ENCODE measurements around the gene CFLAR.

CFLAR gene

GRCh38 chr2:201196003-201196402 is 80.0 kb downstream of the CFLAR start:
- no peaks in the 10 kb centered on the region for H3K36me3 ChIP-seq (ENCODE audit: control insufficient read depth, insufficient read depth, low read length)
- 92 to 95% methylated on average over 3 of the region's 3 CpGs for WGBS, 2 experiments
- no peaks in the 10 kb centered on the region for H3K27me3 ChIP-seq (ENCODE audit: control insufficient read depth, insufficient read depth, low read length, poor library complexity, severe bottlenecking)
- no peak overlapping the region for H3K27ac ChIP-seq (ENCODE audit: insufficient read depth, low read depth, low read length, poor library complexity, severe bottlenecking)
- no peak overlapping the region for H3K4me3 ChIP-seq (ENCODE audit: insufficient read depth, low read depth, low read length)
- H3K4me1 ChIP-seq (ENCODE audit: control insufficient read depth, insufficient read depth, low read length) = peaks cover 5% of the 10 kb centered on the region
- no peaks in the 10 kb centered on the region for H3K9me3 ChIP-seq (ENCODE audit: control insufficient read depth, low read length)

GRCh38 chr2:201196803-201197202 is 80.8 kb downstream of the CFLAR start:
- Histone ChIP-seq H3K27ac (ENCODE audit: insufficient read depth, low read depth, low read length, poor library complexity, severe bottlenecking) (no peak overlapping the region), H3K27me3 (ENCODE audit: control insufficient read depth, insufficient read depth, low read length, poor library complexity, severe bottlenecking) (no peaks in the 10 kb centered on the region), H3K36me3 (ENCODE audit: control insufficient read depth, insufficient read depth, low read length) (no peaks in the 10 kb centered on the region), H3K9me3 (ENCODE audit: control insufficient read depth, low read length) (no peaks in the 10 kb centered on the region), H3K4me1 (ENCODE audit: control insufficient read depth, insufficient read depth, low read length) (peaks cover 5% of the 10 kb centered on the region), H3K4me3 (ENCODE audit: insufficient read depth, low read depth, low read length) (no peak overlapping the region)
- WGBS, 2 experiments = 95 to 100% methylated on average over 1 of the region's 1 CpG

DNA sequence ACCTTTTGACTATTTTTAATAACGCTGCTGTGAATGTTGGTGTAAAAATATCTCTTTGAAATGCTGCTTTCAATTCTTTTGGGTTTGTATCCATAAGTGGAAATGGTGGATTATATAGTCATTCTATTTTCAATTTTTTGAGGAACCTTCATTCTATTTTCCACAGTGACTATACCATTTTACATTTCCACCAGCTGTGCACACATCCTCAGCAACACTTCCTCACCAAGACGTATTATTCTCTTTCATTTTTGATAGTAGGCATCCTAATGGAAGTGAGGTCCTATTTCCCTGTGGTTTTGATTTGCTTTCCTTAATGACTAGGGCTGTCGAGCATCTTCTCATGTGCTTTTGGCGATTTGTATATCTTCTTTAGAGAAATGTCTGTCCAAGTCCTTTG is 81.8 kb downstream of the CFLAR start:
- Histone ChIP-seq H3K9me3 (ENCODE audit: control insufficient read depth, low read length) (no peaks in the 10 kb centered on the region), H3K4me1 (ENCODE audit: control insufficient read depth, insufficient read depth, low read length) (peaks cover 5% of the 10 kb centered on the region), H3K27me3 (ENCODE audit: control insufficient read depth, insufficient read depth, low read length, poor library complexity, severe bottlenecking) (no peaks in the 10 kb centered on the region), H3K36me3 (ENCODE audit: control insufficient read depth, insufficient read depth, low read length) (no peaks in the 10 kb centered on the region), H3K27ac (ENCODE audit: insufficient read depth, low read depth, low read length, poor library complexity, severe bottlenecking) (no peak overlapping the region), H3K4me3 (ENCODE audit: insufficient read depth, low read depth, low read length) (no peak overlapping the region)
- WGBS, 2 experiments = 89 to 97% methylated on average over 4 of the region's 4 CpGs

GRCh38 chr2:201199847-201200246 is 83.9 kb downstream of the CFLAR start:
- Histone ChIP-seq H3K36me3 (ENCODE audit: control insufficient read depth, insufficient read depth, low read length) (no peaks in the 10 kb centered on the region), H3K4me1 (ENCODE audit: control insufficient read depth, insufficient read depth, low read length) (peaks cover 5% of the 10 kb centered on the region), H3K4me3 (ENCODE audit: insufficient read depth, low read depth, low read length) (no peak overlapping the region), H3K27ac (ENCODE audit: insufficient read depth, low read depth, low read length, poor library complexity, severe bottlenecking) (no peak overlapping the region), H3K27me3 (ENCODE audit: control insufficient read depth, insufficient read depth, low read length, poor library complexity, severe bottlenecking) (no peaks in the 10 kb centered on the region), H3K9me3 (ENCODE audit: control insufficient read depth, low read length) (no peaks in the 10 kb centered on the region)
- 96 to 97% methylated on average over 5 of the region's 5 CpGs for WGBS, 2 experiments

DNA sequence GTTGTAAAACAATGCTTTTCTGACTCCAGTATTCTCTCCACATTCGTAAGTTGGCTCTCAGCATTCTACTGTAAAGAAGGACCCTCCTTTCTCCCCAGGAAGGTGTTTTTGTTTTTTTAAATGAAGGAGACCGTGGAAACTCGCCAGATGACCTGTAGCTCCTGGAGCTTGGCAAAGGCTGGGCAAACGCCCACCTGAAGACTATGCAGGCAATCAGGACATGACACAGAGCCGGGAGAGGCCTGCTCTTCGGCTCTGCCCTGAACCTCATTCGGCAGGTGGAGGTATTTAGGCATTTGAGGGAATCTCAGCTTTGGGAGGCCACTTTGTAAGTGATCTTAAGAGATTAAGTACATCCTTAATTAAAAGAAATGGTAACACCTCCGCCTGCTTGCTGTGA is 84.4 kb downstream of the CFLAR start:
- Histone ChIP-seq H3K4me1 (ENCODE audit: control insufficient read depth, insufficient read depth, low read length) (peaks cover 5% of the 10 kb centered on the region), H3K36me3 (ENCODE audit: control insufficient read depth, insufficient read depth, low read length) (no peaks in the 10 kb centered on the region), H3K9me3 (ENCODE audit: control insufficient read depth, low read length) (no peaks in the 10 kb centered on the region), H3K27ac (ENCODE audit: insufficient read depth, low read depth, low read length, poor library complexity, severe bottlenecking) (no peak overlapping the region), H3K27me3 (ENCODE audit: control insufficient read depth, insufficient read depth, low read length, poor library complexity, severe bottlenecking) (no peaks in the 10 kb centered on the region), H3K4me3 (ENCODE audit: insufficient read depth, low read depth, low read length) (no peak overlapping the region)
- WGBS, 2 experiments = 77 to 83% methylated on average over 6 to 8 of the region's 8 CpGs

DNA sequence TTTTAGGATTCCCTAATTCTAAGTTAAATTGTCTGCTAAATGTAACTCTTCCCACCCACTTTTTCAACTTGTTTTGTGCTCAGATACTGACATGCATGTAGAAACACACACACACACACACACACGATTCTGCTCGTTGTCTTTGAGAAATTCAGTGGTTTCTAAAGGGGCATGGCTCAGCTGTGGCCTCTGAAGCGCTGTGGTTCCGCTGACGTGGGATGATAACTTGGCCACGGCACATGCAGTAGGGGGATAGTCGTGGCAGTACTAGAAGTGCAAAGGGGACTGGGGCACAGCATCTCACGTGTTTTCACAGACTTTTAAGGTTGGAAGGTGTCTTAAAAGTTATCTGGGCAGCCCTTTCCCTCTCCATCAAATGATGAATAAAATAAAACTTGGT is 85.4 kb downstream of the CFLAR start:
- no peak overlapping the region for H3K4me3 ChIP-seq (ENCODE audit: insufficient read depth, low read depth, low read length)
- H3K27ac ChIP-seq (ENCODE audit: insufficient read depth, low read depth, low read length, poor library complexity, severe bottlenecking) = no peak overlapping the region
- no peaks in the 10 kb centered on the region for H3K36me3 ChIP-seq (ENCODE audit: control insufficient read depth, insufficient read depth, low read length)
- no peaks in the 10 kb centered on the region for H3K9me3 ChIP-seq (ENCODE audit: control insufficient read depth, low read length)
- 93% methylated on average over 8 of the region's 8 CpGs for WGBS, 2 experiments
- H3K27me3 ChIP-seq (ENCODE audit: control insufficient read depth, insufficient read depth, low read length, poor library complexity, severe bottlenecking) = no peaks in the 10 kb centered on the region
- H3K4me1 ChIP-seq (ENCODE audit: control insufficient read depth, insufficient read depth, low read length) = peaks cover 5% of the 10 kb centered on the region

DNA sequence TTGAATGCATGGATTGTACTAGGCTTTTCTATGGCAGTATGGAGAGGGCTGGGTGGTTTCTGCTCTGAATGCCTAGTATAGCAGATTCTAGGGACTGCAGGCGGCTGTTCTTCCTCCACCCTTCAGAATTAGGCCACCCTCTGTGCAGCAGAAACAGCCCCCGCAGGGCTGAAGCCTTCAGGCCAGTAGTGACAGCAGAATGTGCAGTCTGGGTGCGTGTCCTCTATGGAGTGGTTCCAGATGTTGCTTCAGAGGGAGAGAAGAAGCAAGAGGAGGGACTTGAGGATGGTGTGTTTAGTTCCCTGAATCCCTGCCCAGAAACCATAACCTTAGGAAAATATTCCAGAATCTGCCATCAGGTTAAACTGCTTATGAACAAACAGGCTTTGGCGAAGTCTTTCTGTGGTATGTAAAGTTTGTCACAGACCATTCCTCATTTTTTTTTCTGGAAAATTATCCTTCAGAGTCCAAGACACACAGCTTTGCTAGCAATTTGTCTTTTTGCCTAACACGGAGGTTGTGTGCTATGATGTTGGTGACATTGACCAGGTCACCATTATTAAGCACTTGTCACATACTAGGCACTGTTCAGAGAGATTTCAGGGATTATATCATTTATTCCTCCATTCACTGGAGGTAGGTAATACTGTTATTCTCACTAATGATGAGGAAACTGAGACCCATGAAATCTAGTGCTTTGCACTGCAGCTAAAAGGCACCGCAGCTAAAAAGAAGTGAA is 88.1 kb downstream of the CFLAR start:
- Histone ChIP-seq H3K4me3 (ENCODE audit: insufficient read depth, low read depth, low read length) (no peak overlapping the region), H3K27ac (ENCODE audit: insufficient read depth, low read depth, low read length, poor library complexity, severe bottlenecking) (no peak overlapping the region), H3K4me1 (ENCODE audit: control insufficient read depth, insufficient read depth, low read length) (peaks cover 5% of the 10 kb centered on the region), H3K27me3 (ENCODE audit: control insufficient read depth, insufficient read depth, low read length, poor library complexity, severe bottlenecking) (no peaks in the 10 kb centered on the region), H3K9me3 (ENCODE audit: control insufficient read depth, low read length) (no peaks in the 10 kb centered on the region), H3K36me3 (ENCODE audit: control insufficient read depth, insufficient read depth, low read length) (no peaks in the 10 kb centered on the region)
- 79 to 80% methylated on average over 6 of the region's 6 CpGs for WGBS, 2 experiments

- Histone ChIP-seq H3K4me1 (ENCODE audit: control insufficient read depth, insufficient read depth, low read length) (peaks cover 5% of the 10 kb centered on the region), H3K9me3 (ENCODE audit: control insufficient read depth, low read length) (no peaks in the 10 kb centered on the region), H3K27me3 (ENCODE audit: control insufficient read depth, insufficient read depth, low read length, poor library complexity, severe bottlenecking) (no peaks in the 10 kb centered on the region), H3K36me3 (ENCODE audit: control insufficient read depth, insufficient read depth, low read length) (no peaks in the 10 kb centered on the region), H3K27ac (ENCODE audit: insufficient read depth, low read depth, low read length, poor library complexity, severe bottlenecking) (no peak overlapping the region), H3K4me3 (ENCODE audit: insufficient read depth, low read depth, low read length) (no peak overlapping the region)
- 91 to 92% methylated on average over 9 of the region's 9 CpGs for WGBS, 2 experiments
These were observed 88.9 kb downstream of the CFLAR start for GRCh38 chr2:201204655-201205514.

DNA sequence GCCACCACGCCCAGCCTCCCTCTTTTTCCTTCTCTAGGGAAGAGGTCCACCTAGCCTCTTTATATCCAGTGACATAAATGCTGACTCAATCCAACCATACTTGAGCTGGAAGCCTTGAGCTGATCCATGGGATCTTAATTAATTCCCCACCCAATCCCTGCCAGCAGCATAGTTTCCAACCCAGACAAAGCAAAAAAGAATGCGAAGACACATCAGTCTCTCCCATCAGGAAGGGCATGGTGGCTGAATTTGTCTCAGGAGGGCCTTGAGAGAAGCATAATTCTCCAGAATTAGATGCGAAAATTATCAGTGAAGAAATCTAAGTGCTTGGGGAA is 89.5 kb downstream of the CFLAR start:
- H3K27ac ChIP-seq (ENCODE audit: insufficient read depth, low read depth, low read length, poor library complexity, severe bottlenecking) = no peak overlapping the region
- H3K4me3 ChIP-seq (ENCODE audit: insufficient read depth, low read depth, low read length) = no peak overlapping the region
- 95 to 97% methylated on average over 3 of the region's 3 CpGs for WGBS, 2 experiments
- H3K36me3 ChIP-seq (ENCODE audit: control insufficient read depth, insufficient read depth, low read length) = no peaks in the 10 kb centered on the region
- peaks cover 2% of the 10 kb centered on the region for H3K4me1 ChIP-seq (ENCODE audit: control insufficient read depth, insufficient read depth, low read length)
- H3K9me3 ChIP-seq (ENCODE audit: control insufficient read depth, low read length) = no peaks in the 10 kb centered on the region
- H3K27me3 ChIP-seq (ENCODE audit: control insufficient read depth, insufficient read depth, low read length, poor library complexity, severe bottlenecking) = no peaks in the 10 kb centered on the region

DNA sequence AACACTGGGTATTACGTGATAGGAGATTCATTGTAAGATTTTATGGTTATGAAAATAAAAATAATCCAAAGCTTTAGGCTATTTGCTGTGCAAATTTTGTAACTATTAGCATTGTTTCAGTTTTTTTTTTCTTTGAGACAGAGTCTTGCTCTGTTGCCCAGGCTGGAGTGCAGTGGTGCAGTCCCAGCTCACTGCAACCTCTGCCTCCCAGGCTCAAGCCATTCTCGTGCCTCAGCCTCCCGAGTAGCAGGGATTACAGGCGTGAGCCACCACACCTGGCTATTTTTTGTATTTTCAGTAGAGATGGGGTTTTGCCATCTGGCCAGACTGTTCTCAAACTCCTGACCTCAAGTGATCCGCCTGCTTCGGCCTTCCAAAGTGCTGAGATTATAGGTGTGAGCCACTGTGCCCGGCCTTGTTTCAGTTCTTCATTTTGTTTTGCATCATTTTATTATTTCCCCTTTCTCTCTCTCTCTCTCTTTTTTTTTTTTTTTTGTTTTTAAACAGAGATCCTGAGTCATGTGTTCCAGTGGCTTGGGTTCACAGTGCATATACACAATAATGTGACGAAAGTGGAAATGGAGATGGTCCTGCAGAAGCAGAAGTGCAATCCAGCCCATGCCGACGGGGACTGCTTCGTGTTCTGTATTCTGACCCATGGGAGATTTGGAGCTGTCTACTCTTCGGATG is 92.7 kb downstream of the CFLAR start:
- Histone ChIP-seq H3K36me3 (ENCODE audit: control insufficient read depth, insufficient read depth, low read length) (no peaks in the 10 kb centered on the region), H3K4me1 (ENCODE audit: control insufficient read depth, insufficient read depth, low read length) (no peaks in the 10 kb centered on the region), H3K27me3 (ENCODE audit: control insufficient read depth, insufficient read depth, low read length, poor library complexity, severe bottlenecking) (no peaks in the 10 kb centered on the region), H3K4me3 (ENCODE audit: insufficient read depth, low read depth, low read length) (no peak overlapping the region), H3K27ac (ENCODE audit: insufficient read depth, low read depth, low read length, poor library complexity, severe bottlenecking) (no peak overlapping the region), H3K9me3 (ENCODE audit: control insufficient read depth, low read length) (no peaks in the 10 kb centered on the region)
- WGBS, 2 experiments = 90 to 94% methylated on average over 12 of the region's 12 CpGs

Data from ectodermal cell (in vitro differentiated cells).